ENCODE measurements around the gene MAGED1. TPM values are rescaled to one million over a fixed set of nuclear protein-coding genes. Genes with fewer than 3 reads are reported as not detected.
A peak's percentile ranks its signal among the peaks of the same experiment; 100 is the strongest.

MAGED1 gene
- polyA plus RNA-seq, 3 donors, result 3.2 to 7.3 (median 4.0) TPM

DNA sequence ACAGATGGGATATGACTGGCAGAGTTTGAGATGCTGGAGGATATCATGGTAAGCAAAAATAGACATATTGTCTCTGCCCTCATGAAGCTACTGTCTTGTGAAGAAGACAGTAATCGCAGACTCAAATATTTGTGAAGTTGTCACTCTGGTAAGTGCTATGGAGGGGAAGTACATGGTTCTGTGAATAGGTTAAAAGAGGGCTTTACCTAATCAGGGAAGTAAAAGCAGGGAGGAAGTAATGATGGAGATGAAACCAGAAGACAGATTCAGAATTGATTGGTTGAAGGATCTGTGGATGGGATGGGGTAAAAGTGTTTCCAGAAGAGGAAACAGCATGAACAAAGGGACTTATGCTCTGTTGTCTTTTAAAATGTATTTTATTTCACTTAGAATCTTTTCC lies 19.3 kb upstream of the MAGED1 start:
- H3K79me2 ChIP-seq (ENCODE audit: insufficient read depth, low read length), result no peaks in the 10 kb centered on the region
- no peak for DNase-seq
- Mint-ChIP-seq H3K36me3 (no peaks in the 10 kb centered on the region), H3K27me3 (ENCODE audit: low read depth in 3 of 3) (peaks cover 0 to 8% (median 2%) of the 10 kb centered on the region in 3 donors), H3K27ac (peak overlapping the region in 1 of 7 donors; percentile 12), H3K4me3 (no peak overlapping the region), H3K4me1 (peaks cover 5% of the 10 kb centered on the region), H3K9me3 (peaks cover 0 to 3% (median 2%) of the 10 kb centered on the region in 7 donors)
- H3K4me3 ChIP-seq (replicated peaks in 1 of 3; ENCODE audit: low read depth in 2 of 3, low read length in 3 of 3), result no peak overlapping the region
- H2AFZ ChIP-seq (ENCODE audit: insufficient read depth, low read depth, low read length, poor library complexity, severe bottlenecking), result no peak overlapping the region
- intact Hi-C loops (cut with micrococcal nuclease), result no loop called here
- no peak overlapping the region for H3K27ac ChIP-seq (ENCODE audit: low read depth in 1 of 2, low read length in 2 of 2)
- no peaks in the 10 kb centered on the region for H3K36me3 ChIP-seq (replicated peaks in 1 of 2; ENCODE audit: control insufficient read depth in 1 of 2, insufficient read depth in 2 of 2, low read length in 2 of 2)
- no peaks in the 10 kb centered on the region for H3K27me3 ChIP-seq (ENCODE audit: control insufficient read depth in 2 of 2, insufficient read depth in 2 of 2, low read length in 2 of 2)
- no peaks in the 10 kb centered on the region for H3K9me3 ChIP-seq (replicated peaks in 1 of 2; ENCODE audit: control insufficient read depth in 1 of 2, insufficient read depth in 1 of 2, low read length in 2 of 2)
- H3K4me1 ChIP-seq (ENCODE audit: control insufficient read depth in 1 of 2, insufficient read depth in 2 of 2, low read length in 2 of 2), result no peaks in the 10 kb centered on the region
- 100% methylated on average over 1 of the region's 1 CpG for WGBS (ENCODE audit: insufficient coverage)
- no peak overlapping the region for H3K4me2 ChIP-seq (replicated peaks; ENCODE audit: extremely low read depth, low read length, poor library complexity, severe bottlenecking)
- TF ChIP-seq, protein P1, sequence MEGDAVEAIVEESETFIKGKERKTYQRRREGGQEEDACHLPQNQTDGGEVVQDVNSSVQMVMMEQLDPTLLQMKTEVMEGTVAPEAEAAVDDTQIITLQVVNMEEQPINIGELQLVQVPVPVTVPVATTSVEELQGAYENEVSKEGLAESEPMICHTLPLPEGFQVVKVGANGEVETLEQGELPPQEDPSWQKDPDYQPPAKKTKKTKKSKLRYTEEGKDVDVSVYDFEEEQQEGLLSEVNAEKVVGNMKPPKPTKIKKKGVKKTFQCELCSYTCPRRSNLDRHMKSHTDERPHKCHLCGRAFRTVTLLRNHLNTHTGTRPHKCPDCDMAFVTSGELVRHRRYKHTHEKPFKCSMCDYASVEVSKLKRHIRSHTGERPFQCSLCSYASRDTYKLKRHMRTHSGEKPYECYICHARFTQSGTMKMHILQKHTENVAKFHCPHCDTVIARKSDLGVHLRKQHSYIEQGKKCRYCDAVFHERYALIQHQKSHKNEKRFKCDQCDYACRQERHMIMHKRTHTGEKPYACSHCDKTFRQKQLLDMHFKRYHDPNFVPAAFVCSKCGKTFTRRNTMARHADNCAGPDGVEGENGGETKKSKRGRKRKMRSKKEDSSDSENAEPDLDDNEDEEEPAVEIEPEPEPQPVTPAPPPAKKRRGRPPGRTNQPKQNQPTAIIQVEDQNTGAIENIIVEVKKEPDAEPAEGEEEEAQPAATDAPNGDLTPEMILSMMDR (IDR thresholded peaks at IDR 0.05), result no peak
- H4K20me1 ChIP-seq (ENCODE audit: insufficient read depth, low read length), result no peaks in the 10 kb centered on the region
- H3K9ac ChIP-seq (ENCODE audit: insufficient read depth, low read length, poor library complexity, severe bottlenecking), result no peak overlapping the region

DNA sequence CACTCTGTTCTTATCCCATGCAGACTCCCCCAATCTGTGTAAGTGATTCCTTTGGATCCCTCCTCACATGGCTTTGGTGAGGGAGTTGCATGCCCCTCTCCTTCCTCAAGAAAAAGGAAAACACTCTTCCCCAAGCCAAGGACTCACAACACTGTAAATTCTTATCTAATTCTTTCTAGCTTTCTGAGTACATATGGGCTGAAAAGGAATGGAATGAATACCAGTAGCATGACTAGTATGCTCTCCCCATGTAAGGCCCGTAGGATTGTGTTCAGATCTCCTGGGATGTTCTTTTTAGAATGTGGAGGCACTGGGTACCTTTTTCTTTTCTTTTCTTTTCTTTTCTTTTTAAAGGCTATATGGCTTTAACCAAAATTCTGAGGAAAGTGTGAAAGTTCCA lies 17.0 kb upstream of the MAGED1 start:
- Mint-ChIP-seq H3K4me1 (peaks cover 7% of the 10 kb centered on the region), H3K36me3 (no peaks in the 10 kb centered on the region), H3K9me3 (peaks cover 0 to 2% (median 0%) of the 10 kb centered on the region in 7 donors), H3K4me3 (no peak overlapping the region), H3K27ac (no peak overlapping the region), H3K27me3 (ENCODE audit: low read depth in 3 of 3) (peaks cover 0 to 8% (median 2%) of the 10 kb centered on the region in 3 donors)
- Histone ChIP-seq H3K4me2 (replicated peaks; ENCODE audit: extremely low read depth, low read length, poor library complexity, severe bottlenecking) (no peak overlapping the region), H2AFZ (ENCODE audit: insufficient read depth, low read depth, low read length, poor library complexity, severe bottlenecking) (no peak overlapping the region), H3K36me3 (replicated peaks in 1 of 2; ENCODE audit: control insufficient read depth in 1 of 2, insufficient read depth in 2 of 2, low read length in 2 of 2) (no peaks in the 10 kb centered on the region), H3K9ac (ENCODE audit: insufficient read depth, low read length, poor library complexity, severe bottlenecking) (no peak overlapping the region), H3K79me2 (ENCODE audit: insufficient read depth, low read length) (no peaks in the 10 kb centered on the region), H3K27ac (ENCODE audit: low read depth in 1 of 2, low read length in 2 of 2) (no peak overlapping the region), H3K4me3 (replicated peaks in 1 of 3; ENCODE audit: low read depth in 2 of 3, low read length in 3 of 3) (no peak overlapping the region), H3K4me1 (ENCODE audit: control insufficient read depth in 1 of 2, insufficient read depth in 2 of 2, low read length in 2 of 2) (no peaks in the 10 kb centered on the region), H4K20me1 (ENCODE audit: insufficient read depth, low read length) (no peaks in the 10 kb centered on the region), H3K27me3 (ENCODE audit: control insufficient read depth in 2 of 2, insufficient read depth in 2 of 2, low read length in 2 of 2) (no peaks in the 10 kb centered on the region), H3K9me3 (replicated peaks in 1 of 2; ENCODE audit: control insufficient read depth in 1 of 2, insufficient read depth in 1 of 2, low read length in 2 of 2) (no peaks in the 10 kb centered on the region)
- TF ChIP-seq, protein P1 (IDR thresholded peaks at IDR 0.05), result no peak
- intact Hi-C loops (cut with micrococcal nuclease), result no loop called here
- no peak for DNase-seq
- WGBS (ENCODE audit: insufficient coverage), result no CpG with 5 or more reads among the region's 1 CpG

Data from CD14-positive monocyte (primary cell).